Muscle layer of colon (tissue), 2 donors: ENCODE results near the gene BPIFB3.

Experiments used
- H3K27ac ChIP-seq: one replicate; pipeline ENCODE4 v1.7.0; 2013; ENCODE audit warnings: low read depth, mild to moderate bottlenecking, low read length, moderate library complexity
- H3K27me3 ChIP-seq, 2 donors: one replicate each; pipeline ENCODE4 v1.7.0; 2013; ENCODE audit warnings: low read length in 2 of 2, mild to moderate bottlenecking in 2 of 2; ENCODE audit not compliant: insufficient read depth in 2 of 2, control insufficient read depth in 1 of 2
- H3K36me3 ChIP-seq: one replicate; pipeline ENCODE4 v1.7.0; 2013; ENCODE audit warnings: mild to moderate bottlenecking, low read length; ENCODE audit not compliant: insufficient read depth
- H3K4me1 ChIP-seq: one replicate; pipeline ENCODE4 v1.7.0; 2013; ENCODE audit warnings: mild to moderate bottlenecking, low read length; ENCODE audit not compliant: insufficient read depth
- H3K4me3 ChIP-seq, 2 donors: one replicate each; pipeline ENCODE4 v1.7.0; 2013; ENCODE audit warnings: low read length in 2 of 2, low read depth in 1 of 2, mild to moderate bottlenecking in 1 of 2, moderate library complexity in 1 of 2
- H3K9ac ChIP-seq: one replicate; pipeline ENCODE4 v1.7.0; 2013; ENCODE audit warnings: low read length
- H3K9me3 ChIP-seq: one replicate; pipeline ENCODE4 v1.7.0; 2013; ENCODE audit warnings: mild to moderate bottlenecking, low read length
- donor health status: abdominal sarcoma.
- donor health status: Adenocarcinoma of cecum.

BPIFB3 gene

GRCh38 chr20:33062105-33062824 is 8.6 kb downstream of the BPIFB3 start:
- Histone ChIP-seq H3K9me3 (no peaks in the 10 kb centered on the region), H3K27me3 (no peaks in the 10 kb centered on the region), H3K4me3 (no peak overlapping the region), H3K9ac (no peak overlapping the region), H3K4me1 (no peaks in the 10 kb centered on the region), H3K27ac (no peak overlapping the region), H3K36me3 (no peaks in the 10 kb centered on the region)

- Histone ChIP-seq H3K36me3 (no peaks in the 10 kb centered on the region), H3K4me3 (no peak overlapping the region), H3K9ac (no peak overlapping the region), H3K9me3 (no peaks in the 10 kb centered on the region), H3K4me1 (no peaks in the 10 kb centered on the region), H3K27me3 (no peaks in the 10 kb centered on the region), H3K27ac (no peak overlapping the region)
These were observed 9.1 kb downstream of the BPIFB3 start for GRCh38 chr20:33062825-33063149.

- H3K4me1 ChIP-seq = no peaks in the 10 kb centered on the region
- no peaks in the 10 kb centered on the region for H3K36me3 ChIP-seq
- no peak overlapping the region for H3K4me3 ChIP-seq
- no peaks in the 10 kb centered on the region for H3K9me3 ChIP-seq
- H3K27ac ChIP-seq = no peak overlapping the region
- H3K27me3 ChIP-seq = no peaks in the 10 kb centered on the region
- no peak overlapping the region for H3K9ac ChIP-seq
These were observed 9.6 kb downstream of the BPIFB3 start for GRCh38 chr20:33063271-33063670.

DNA sequence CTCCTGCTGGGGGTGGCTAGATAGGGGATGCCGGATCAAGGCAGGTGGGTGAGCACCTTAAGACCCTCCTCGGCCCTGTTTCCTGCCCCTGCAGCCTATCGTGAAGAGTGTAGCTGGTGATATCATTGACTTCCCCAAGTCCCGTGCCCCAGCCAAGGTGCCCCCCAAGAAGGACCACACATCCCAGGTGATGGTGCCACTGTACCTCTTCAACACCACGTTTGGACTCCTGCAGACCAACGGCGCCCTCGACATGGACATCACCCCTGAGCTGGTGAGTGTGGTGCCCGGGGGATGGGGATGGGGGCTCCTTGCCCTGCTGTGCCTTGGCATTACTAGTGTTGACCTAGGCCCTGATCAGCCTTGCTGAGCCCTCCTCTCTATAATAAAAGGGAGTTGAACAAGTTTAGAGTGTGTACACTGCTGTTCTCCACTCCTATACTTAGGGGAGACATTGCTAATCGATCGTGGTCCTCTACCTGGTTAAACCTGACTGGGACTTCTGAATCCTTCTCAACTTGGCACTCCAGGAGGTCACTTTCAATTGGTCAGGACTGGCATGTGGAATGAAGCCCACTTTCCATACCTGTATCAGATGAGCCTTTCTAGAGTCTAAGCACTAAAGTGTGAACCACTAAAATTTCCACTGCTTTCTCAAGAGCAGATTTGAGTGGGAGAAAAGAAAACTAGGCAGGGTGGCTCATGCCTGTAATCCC is 11.0 kb downstream of the BPIFB3 start:
- H3K4me1 ChIP-seq = no peaks in the 10 kb centered on the region
- H3K9ac ChIP-seq = no peak overlapping the region
- H3K9me3 ChIP-seq = no peaks in the 10 kb centered on the region
- H3K4me3 ChIP-seq = no peak overlapping the region
- H3K27ac ChIP-seq = no peak overlapping the region
- H3K36me3 ChIP-seq = no peaks in the 10 kb centered on the region
- no peaks in the 10 kb centered on the region for H3K27me3 ChIP-seq

DNA sequence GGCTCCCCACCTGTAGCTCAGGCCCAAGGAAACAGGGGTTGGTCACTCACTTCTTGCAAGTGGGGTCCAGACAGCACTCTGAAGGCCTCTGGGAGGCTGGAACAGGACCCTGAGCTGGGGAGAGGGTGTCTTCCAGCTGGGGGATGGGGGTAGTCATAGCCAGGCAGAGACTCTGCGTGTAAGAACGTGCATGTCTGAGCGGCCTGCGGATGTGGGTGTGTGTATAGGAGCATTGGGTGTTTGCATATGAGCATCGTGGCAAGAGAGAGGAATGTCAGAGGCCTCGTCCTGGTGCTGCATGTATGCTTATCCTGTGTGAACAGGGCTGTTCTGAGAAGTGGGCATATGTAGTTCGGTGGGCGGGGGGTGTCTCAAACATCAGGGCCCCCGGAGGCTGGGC is 12.1 kb downstream of the BPIFB3 start:
- Histone ChIP-seq H3K36me3 (no peaks in the 10 kb centered on the region), H3K27me3 (no peaks in the 10 kb centered on the region), H3K4me3 (no peak overlapping the region), H3K9ac (no peak overlapping the region), H3K4me1 (no peaks in the 10 kb centered on the region), H3K9me3 (no peaks in the 10 kb centered on the region), H3K27ac (no peak overlapping the region)

DNA sequence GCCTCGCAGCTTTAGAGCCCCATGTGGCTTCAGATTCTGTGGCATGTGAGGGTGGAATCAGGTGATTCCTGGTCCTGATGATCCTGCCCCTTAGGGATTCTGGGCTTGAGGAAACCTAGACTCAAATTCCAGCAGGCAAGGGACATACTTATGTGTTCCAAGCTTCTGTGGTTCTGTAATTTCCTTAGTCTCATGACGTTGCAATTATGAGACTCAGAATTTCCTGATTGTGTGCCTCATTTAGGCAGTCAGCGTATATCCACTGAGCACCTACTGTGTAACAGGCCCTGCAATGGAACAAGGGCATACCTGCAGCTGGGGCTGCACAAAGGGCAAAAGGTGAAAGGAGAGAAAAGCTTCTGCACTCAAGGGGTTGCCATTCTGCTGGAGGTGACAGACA is 14.1 kb downstream of the BPIFB3 start:
- no peak overlapping the region for H3K27ac ChIP-seq
- H3K4me1 ChIP-seq = no peaks in the 10 kb centered on the region
- H3K9ac ChIP-seq = no peak overlapping the region
- no peaks in the 10 kb centered on the region for H3K36me3 ChIP-seq
- H3K27me3 ChIP-seq = no peaks in the 10 kb centered on the region
- H3K9me3 ChIP-seq = no peaks in the 10 kb centered on the region
- H3K4me3 ChIP-seq = no peak overlapping the region

DNA sequence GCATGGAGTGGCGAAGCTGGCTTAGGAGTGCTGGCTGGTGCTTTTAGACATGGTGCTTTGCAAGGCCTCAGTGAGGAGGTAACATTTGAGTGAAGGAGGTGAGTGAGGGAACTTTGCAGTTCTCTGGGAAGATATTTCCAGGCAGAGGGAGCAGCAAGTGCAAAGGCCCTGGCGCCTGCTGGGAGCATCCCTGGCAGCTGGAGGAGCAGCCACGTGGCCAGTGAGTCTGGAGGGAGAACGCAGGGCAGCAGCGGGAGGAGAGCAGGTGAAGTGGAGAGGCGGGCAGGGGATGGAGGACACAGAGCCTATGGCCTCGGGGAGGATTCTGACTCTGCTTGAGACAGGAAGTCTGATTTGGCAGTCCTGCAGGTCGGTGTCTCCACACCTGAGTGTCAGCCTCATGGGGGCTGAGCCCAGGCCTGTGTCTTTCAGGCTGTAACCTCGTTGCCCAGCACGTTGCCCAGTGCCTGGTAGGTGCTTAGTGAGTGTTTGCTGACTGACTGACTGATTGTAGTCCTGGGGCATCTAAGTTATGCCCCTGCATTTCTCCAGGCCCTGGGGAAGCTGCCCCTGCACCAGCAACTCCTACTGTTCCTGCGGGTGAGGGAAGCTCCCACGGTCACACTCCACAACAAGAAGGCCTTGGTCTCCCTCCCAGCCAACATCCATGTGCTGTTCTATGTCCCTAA is 14.7 kb downstream of the BPIFB3 start:
- H3K4me1 ChIP-seq = no peaks in the 10 kb centered on the region
- H3K4me3 ChIP-seq = no peak overlapping the region
- H3K27me3 ChIP-seq = no peaks in the 10 kb centered on the region
- no peaks in the 10 kb centered on the region for H3K9me3 ChIP-seq
- H3K27ac ChIP-seq = no peak overlapping the region
- no peaks in the 10 kb centered on the region for H3K36me3 ChIP-seq
- no peak overlapping the region for H3K9ac ChIP-seq

- Histone ChIP-seq H3K9me3 (no peaks in the 10 kb centered on the region), H3K36me3 (no peaks in the 10 kb centered on the region), H3K4me1 (no peaks in the 10 kb centered on the region)
These were observed 16.0 kb downstream of the BPIFB3 start for GRCh38 chr20:33069673-33070072.

DNA sequence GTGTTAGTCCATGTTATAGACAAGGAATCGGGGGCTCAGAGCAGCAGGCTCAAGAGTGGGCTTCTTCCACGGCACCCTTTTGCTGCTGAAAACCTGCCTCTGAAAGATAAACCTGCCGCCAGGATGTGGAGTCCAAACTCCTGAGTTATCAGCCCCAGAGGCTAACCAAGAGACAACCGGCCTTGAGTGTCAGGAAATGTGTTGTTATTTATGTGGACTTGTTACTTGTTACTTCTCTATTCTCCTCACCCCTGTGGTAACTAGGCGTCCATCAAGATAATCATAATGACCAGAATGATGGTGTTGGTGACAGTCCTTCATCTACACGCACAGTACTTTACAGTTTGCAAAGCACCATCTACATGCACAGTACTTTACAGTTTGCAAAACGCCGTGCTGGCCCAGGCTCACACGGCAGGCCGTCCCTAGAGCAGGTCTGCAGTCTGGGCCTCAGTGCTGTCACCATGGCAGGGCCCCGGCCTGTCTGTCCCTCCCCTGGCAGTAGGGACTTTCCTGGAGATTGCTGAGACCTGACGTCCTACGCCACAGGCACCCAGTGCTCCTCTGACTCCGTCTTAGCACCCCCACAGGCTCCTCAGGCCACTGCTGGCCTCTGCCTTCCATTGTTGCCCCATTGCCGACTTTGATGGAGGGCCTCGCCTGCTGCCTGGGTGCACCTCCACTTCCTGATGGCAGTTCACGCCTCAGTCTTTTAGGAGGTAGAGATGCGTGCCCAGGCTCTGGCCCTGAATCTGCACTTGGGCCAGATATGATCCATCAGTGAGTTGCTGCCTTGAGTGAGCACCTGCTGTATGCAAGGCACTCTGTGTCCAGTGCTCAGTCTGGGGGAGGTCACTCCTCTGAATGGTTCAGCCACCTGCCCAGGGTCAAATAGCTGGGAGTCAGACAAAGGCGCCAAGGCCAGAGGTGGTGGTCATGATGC is 16.7 kb downstream of the BPIFB3 start:
- no peaks in the 10 kb centered on the region for H3K9me3 ChIP-seq
- no peak overlapping the region for H3K27ac ChIP-seq

More at GRCh38 chr20:33069673-33070072, 16.0 kb downstream of the BPIFB3 start:
- H3K27me3 ChIP-seq = no peaks in the 10 kb centered on the region
- no peak overlapping the region for H3K4me3 ChIP-seq
- H3K9ac ChIP-seq = no peak overlapping the region
- H3K27ac ChIP-seq = no peak overlapping the region

GRCh38 chr20:33071198-33071597 is 17.5 kb downstream of the BPIFB3 start:
- Histone ChIP-seq H3K4me1 (no peaks in the 10 kb centered on the region), H3K27ac (no peak overlapping the region), H3K9ac (no peak overlapping the region), H3K9me3 (no peaks in the 10 kb centered on the region), H3K36me3 (no peaks in the 10 kb centered on the region), H3K4me3 (no peak overlapping the region), H3K27me3 (no peaks in the 10 kb centered on the region)

More for the DNA sequence above, 16.7 kb downstream of the BPIFB3 start:
- no peak overlapping the region for H3K4me3 ChIP-seq
- no peaks in the 10 kb centered on the region for H3K36me3 ChIP-seq
- no peaks in the 10 kb centered on the region for H3K27me3 ChIP-seq
- H3K4me1 ChIP-seq = no peaks in the 10 kb centered on the region
- no peak overlapping the region for H3K9ac ChIP-seq

- H3K4me3 ChIP-seq = no peak overlapping the region
- H3K27ac ChIP-seq = no peak overlapping the region
- no peaks in the 10 kb centered on the region for H3K36me3 ChIP-seq
- no peaks in the 10 kb centered on the region for H3K27me3 ChIP-seq
- no peak overlapping the region for H3K9ac ChIP-seq
- H3K4me1 ChIP-seq = no peaks in the 10 kb centered on the region
- H3K9me3 ChIP-seq = no peaks in the 10 kb centered on the region
These were observed 18.7 kb downstream of the BPIFB3 start for GRCh38 chr20:33072362-33072761.
